Ovary (tissue), 9 donors: ENCODE data around the gene UXS1. TPM values are rescaled to one million over a fixed set of nuclear protein-coding genes. Genes with fewer than 3 reads are reported as not detected.

Source experiments
- DNase-seq, 5 donors: peaks; one replicate each; pipeline ENCODE4 v3.0.0-alpha.2; 2019 to 2020
- H3K27ac ChIP-seq, 2 donors: fragments of 200-600 bp; one replicate each; pipeline versions ENCODE4 v1.5.1 to v1.8.0; 2019 to 2022
- H3K27me3 ChIP-seq: fragments of 200-600 bp; one replicate; pipeline ENCODE4 v1.8.0; 2022
- H3K36me3 ChIP-seq: fragments of 200-600 bp; sonication (generic); one replicate; pipeline ENCODE4 v1.5.1; 2019
- H3K4me1 ChIP-seq: one replicate; pipeline ENCODE4 v1.8.1; 2013; ENCODE audit warnings: mild to moderate bottlenecking, moderate library complexity; ENCODE audit not compliant: insufficient read depth
- H3K4me3 ChIP-seq: fragments of 200-600 bp; sonication (generic); one replicate; pipeline ENCODE4 v1.5.1; 2017
- H3K9me3 ChIP-seq, 2 donors: fragments of 200-600 bp in 1 of 2; sonication (generic) in 1 of 2; one replicate each; pipeline versions ENCODE4 v1.5.1 to v1.8.1; 2013 to 2019; ENCODE audit warnings: mild to moderate bottlenecking in 1 of 2, moderate library complexity in 1 of 2
- CTCF ChIP-seq, 3 donors: fragments of 450-650 bp in 2 of 3; fragments of 200-600 bp in 1 of 3; IDR thresholded peaks; one replicate each; pipeline versions ENCODE4 v1.5.1 to v1.8.0; 2016 to 2022; ENCODE audit warnings: antibody characterized with exemption in 3 of 3, mild to moderate bottlenecking in 1 of 3
- EP300 ChIP-seq: sonication (generic); formaldehyde crosslinking; IDR thresholded peaks from one replicate; pipeline ENCODE4 v1.6.1; 2017; ENCODE audit warnings: antibody characterized with exemption
- POLR2A ChIP-seq: fragments of 450-650 bp; IDR thresholded peaks from one replicate; pipeline ENCODE4 v1.6.1; 2017; ENCODE audit warnings: antibody characterized with exemption, mild to moderate bottlenecking, moderate library complexity
- WGBS, 3 donors: extraction: QIAGEN DNeasy Blood & Tissue Kit in 1 of 3; methylation state at CpG; one replicate each; pipeline versions ENCODE4 v1.1.5 to v1.1.7; 2013 to 2017; 5-methylcytosine and 5-hydroxymethylcytosine counted together
- intact Hi-C, 4 donors: fragments of 100-400 bp; cut with DNase I; formaldehyde crosslinking; loops; one replicate each; pipeline versions ENCODE4 v1.11.0 to v1.15.1; 2022 to 2023
- polyA plus RNA-seq, 2 donors: library from polyadenylated mRNA; stranded (reverse); fragments of 200-250 nt in 1 of 2; fragments of 350-450 nt in 1 of 2; fragmentation: Illumina TruSeq in 1 of 2; extraction: RNeasy Lipid Tissue Mini Kit (QIAGEN cat#74804) in 1 of 2; gene quantifications; one replicate each; pipeline ENCODE4 v1.2.3, GENCODE V29; 2013 to 2014
- total RNA-seq, 7 donors: library from RNA; depleted of rRNA in 2 of 7; stranded (reverse); fragments of >200 nt in 2 of 7; fragmentation: NEBNext Ultra II Directional in 3 of 7; extraction: Animal tissue kit (Norgen Biotek cat#: 25700) in 3 of 7; gene quantifications; one replicate each; pipeline versions ENCODE4 v1.1.0 to v1.2.4, GENCODE V29; 2016 to 2023
- donor health status: DM: no; HTN: no; CAD: no; lungs with moderate emphysema.
- donor health status: DM: no; HTN: no; CAD: no.
- donor health status: Bipolar disorder and iron deficiency.
- donor health status: DM: yes; HTN: yes; CAD: no.
- donor health status: DM: no; HTN: no; CAD: no.
- donor health status: DM: yes; HTN: yes; CAD: no.

The UXS1 gene
- total and polyA plus RNA-seq, 9 donors: 23.9 to 70.8 (median 27.7) TPM

- 84 to 97% (median 87%) methylated on average over 6 of the region's 6 CpGs for WGBS, 3 donors
- intact Hi-C loops: no loop called here
- no peak for DNase-seq
- H3K4me3 ChIP-seq: no peak overlapping the region
- H3K4me1 ChIP-seq: no peaks in the 10 kb centered on the region
- H3K36me3 ChIP-seq: no peaks in the 10 kb centered on the region
- no peaks in the 10 kb centered on the region for H3K27me3 ChIP-seq
- no peak overlapping the region for H3K27ac ChIP-seq
- no peak for TF ChIP-seq POLR2A
- no peaks in the 10 kb centered on the region for H3K9me3 ChIP-seq
Observed at GRCh38 chr2:106119074-106119473, 75.0 kb downstream of the UXS1 start.

- TF ChIP-seq POLR2A (no peak), EP300 (no peak), CTCF (IDR thresholded peaks at IDR 0.05) (no peak)
- intact Hi-C loops: no loop called here
- Histone ChIP-seq H3K4me3 (no peak overlapping the region), H3K4me1 (no peaks in the 10 kb centered on the region), H3K27ac (no peak overlapping the region), H3K9me3 (no peaks in the 10 kb centered on the region), H3K36me3 (no peaks in the 10 kb centered on the region), H3K27me3 (no peaks in the 10 kb centered on the region)
- DNase-seq: no peak
- WGBS, 3 donors: 77 to 86% (median 78%) methylated on average over 9 of the region's 9 CpGs
Observed at GRCh38 chr2:106117882-106118684, 76.0 kb downstream of the UXS1 start.

GRCh38 chr2:106117347-106117746, 76.8 kb downstream of the UXS1 start:
- intact Hi-C loops: no loop called here
- no peaks in the 10 kb centered on the region for H3K27me3 ChIP-seq
- no peak for TF ChIP-seq POLR2A
- no peak for TF ChIP-seq CTCF (IDR thresholded peaks at IDR 0.05)
- no peak for TF ChIP-seq EP300
- H3K36me3 ChIP-seq: no peaks in the 10 kb centered on the region
- no peak overlapping the region for H3K4me3 ChIP-seq
- no peak overlapping the region for H3K27ac ChIP-seq
- no peaks in the 10 kb centered on the region for H3K4me1 ChIP-seq
- H3K9me3 ChIP-seq: no peaks in the 10 kb centered on the region
- 90 to 96% (median 91%) methylated on average over 5 of the region's 5 CpGs for WGBS, 3 donors
- DNase-seq: no peak

- Histone ChIP-seq H3K27me3 (no peaks in the 10 kb centered on the region), H3K36me3 (no peaks in the 10 kb centered on the region), H3K27ac (no peak overlapping the region), H3K4me1 (no peaks in the 10 kb centered on the region), H3K4me3 (no peak overlapping the region), H3K9me3 (no peaks in the 10 kb centered on the region)
- no peak for DNase-seq
- WGBS, 3 donors: 64 to 84% (median 83%) methylated on average over 5 of the region's 5 CpGs
- intact Hi-C loops: no loop called here
- TF ChIP-seq POLR2A: no peak
- TF ChIP-seq EP300: no peak
- TF ChIP-seq CTCF (IDR thresholded peaks at IDR 0.05): no peak
Observed at GRCh38 chr2:106116248-106116647, 77.9 kb downstream of the UXS1 start.

DNA sequence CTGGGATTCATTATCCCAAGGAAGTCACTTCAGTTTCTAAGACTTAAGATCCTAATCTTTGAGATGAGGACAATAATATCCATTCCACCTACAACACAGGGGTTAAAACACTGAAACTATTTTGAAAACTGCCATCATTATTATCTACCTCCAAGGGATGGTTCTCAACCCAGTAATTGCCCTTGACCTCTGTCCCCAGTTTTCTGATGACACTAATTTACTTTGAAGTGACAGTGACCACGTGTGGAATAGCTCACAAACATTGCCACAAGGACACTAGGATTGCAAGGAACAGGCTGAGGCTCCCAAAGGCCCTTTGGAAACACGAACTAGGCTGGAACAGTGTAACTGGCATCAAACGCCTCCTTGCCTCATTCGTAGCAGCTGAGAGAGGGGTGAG, 78.4 kb downstream of the UXS1 start:
- H3K4me1 ChIP-seq: no peaks in the 10 kb centered on the region
- no peak for DNase-seq
- no peaks in the 10 kb centered on the region for H3K9me3 ChIP-seq
- H3K36me3 ChIP-seq: no peaks in the 10 kb centered on the region
- no peak overlapping the region for H3K27ac ChIP-seq
- WGBS, 3 donors: 86 to 90% (median 89%) methylated on average over 4 of the region's 4 CpGs
- no peak overlapping the region for H3K4me3 ChIP-seq
- TF ChIP-seq POLR2A: no peak
- no peak for TF ChIP-seq EP300
- TF ChIP-seq CTCF (IDR thresholded peaks at IDR 0.05): no peak
- H3K27me3 ChIP-seq: no peaks in the 10 kb centered on the region
- intact Hi-C loops: no loop called here
